Measurements from ENCODE around the gene ITPR3.
A peak's percentile ranks its signal among the peaks of the same experiment; 100 is the strongest.

ITPR3 gene

DNA sequence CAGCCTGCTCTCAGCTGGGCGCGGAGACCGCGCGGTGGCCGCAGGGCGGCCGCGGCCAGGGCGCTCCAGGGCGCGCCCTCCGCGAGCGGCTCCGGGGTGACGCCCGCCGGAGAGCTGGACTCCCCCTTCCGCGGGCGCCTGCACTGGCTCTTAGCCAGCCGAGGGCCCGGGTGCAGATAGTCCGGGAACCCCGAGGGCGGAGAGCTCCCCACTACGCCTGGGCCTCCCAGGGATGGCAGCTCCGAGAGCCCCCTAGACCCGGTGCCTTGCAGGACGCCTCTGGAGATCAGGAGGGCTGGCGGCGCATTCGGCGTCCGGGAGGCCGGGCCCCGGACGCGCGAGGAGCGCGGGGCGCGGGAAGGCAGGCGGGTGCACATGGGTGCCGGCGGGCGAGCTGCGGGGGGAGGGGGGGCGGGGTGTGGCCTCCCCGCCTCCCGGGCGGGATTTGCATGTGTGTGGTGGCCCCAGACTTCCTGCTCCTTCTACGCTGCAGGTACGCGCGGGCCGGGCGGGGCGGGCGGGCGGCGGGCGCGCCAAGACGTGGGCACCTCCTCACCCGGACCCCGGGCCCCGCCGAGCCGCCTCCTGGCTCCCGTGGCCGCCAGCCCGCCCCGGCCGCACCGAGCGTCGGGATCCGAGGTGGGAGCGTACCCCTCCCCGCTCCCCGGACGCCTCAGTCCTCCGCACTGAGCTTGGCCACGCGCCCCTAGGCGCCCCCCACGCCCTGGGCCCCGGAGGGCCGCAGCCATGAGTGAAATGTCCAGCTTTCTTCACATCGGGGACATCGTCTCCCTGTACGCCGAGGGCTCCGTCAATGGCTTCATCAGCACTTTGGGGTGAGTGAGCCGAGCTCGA, at the start of gene ITPR3:
Gene ITPR3, plus strand, starts transcription at position 467 of the 855 bp plus-strand sequence. Its CDS starts 281 bp downstream, at position 748.
- peak; percentile 86 for DNase-seq (ENCODE audit: low spot score)

DNA sequence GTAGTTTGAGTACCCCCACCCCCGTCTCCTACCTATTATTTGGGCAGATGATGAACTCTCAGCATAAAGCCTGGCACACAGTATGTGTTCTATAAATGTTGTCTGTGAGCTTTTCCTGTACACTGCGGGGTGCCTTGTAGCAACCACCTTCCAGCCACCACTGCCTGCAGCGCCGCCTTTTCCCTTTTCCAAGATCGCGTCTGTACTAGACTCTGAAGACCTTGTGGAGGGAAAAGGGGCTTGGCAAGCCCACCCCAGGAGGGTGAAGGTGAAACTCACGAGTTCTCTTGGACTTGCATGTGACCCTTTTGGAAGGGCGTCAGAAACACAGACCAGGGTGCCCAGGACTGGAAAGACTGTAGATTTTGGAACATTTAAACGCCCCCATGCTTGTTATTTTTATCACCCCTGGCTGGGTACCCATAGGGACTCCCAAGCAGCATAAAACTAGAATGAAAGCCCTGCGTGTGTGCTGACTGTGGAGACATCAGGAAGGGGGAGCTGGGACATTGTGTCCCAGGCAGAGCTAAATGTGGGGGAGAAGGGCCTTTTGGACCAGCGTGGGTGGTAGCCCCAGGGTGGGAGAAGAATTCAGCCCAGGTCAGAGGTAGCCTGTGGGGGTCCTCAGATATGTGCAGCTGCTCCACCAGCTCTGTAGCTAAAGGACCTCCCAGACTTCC, 49.3 kb upstream of the ITPR3 start:
- no peak for DNase-seq (ENCODE audit: low spot score)

DNA sequence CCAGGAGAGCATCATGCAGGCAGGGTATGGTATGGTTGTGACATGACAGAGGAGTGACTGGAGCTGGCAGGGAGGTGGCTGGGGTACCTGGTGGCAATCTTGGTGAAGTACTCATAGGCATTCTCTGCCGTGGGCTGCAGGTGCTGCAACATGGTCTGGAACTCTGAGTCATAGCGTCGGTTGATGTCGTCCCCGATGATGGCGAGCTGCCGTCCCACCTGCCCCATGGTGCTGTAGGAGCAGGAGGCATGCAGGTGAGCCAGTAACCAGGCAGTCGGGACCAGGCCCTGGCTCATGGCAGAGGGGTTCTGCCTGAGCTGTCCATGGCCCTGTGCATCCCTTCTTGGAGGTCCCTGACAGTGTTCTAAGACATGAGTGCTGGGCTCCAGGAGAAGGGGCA, 45.9 kb upstream of the ITPR3 start:
- no peak for DNase-seq (ENCODE audit: low spot score)

DNA sequence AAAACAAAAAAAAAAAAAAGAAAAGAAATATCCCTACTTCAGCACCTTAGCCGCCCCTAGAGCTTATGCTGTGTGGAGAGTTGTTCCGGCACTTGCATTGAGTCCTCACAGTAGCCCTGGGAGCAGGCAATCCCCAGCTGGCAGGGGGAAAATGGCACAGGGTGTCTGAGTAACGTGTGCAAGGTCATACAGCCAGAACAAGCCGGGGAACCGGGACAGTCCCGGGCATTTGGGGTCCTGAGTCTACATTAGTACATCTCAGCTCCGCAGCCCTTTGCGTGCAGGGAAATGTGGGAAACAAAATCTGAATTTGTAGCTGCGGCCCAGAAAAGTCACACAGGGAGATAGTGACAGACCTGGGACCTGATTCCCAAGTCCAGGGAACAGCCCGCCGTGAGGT, 44.5 kb upstream of the ITPR3 start:
- no peak for DNase-seq (ENCODE audit: low spot score)

DNA sequence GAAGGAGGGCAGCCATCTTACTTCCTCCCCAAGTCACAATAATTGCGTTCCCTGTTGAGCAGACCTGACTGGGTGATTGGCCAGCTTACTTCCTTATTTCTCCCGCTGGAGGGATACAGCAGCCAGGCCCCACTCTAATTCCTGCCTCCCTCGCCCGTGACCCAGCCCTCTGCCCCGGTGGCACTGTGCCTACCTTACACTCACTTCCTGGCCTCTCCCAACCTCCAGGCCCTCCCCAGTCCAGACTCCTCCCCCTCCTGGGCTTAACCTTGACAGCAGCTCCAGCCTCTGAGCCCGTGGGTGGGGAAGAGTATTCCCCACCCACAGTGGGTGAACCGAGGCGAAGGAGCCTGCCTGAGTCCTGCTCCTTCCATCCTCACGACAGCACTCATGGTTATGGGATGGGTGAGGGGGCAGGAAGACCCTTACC, 44.0 kb upstream of the ITPR3 start:
- peak; percentile 53 for DNase-seq (ENCODE audit: low spot score)

DNA sequence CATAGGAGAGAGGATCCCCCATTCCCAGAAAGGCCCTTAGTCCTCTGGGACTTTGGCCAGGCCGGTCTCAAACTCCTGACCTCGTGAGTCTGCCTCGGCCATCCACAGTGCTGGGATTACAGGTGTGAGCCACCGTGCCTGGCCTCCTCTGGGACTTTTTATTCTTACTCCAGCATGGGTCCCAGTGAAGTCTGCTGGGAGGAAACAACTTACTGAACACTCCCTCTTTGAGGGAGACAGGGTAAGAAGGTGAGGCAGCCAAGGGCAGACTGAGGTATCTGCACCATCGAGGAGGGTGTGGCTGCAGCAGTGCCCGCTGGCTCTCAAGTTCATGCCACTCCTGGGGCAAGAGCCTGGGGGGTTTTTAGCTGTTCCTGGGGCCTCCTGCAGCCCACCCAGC, 43.4 kb upstream of the ITPR3 start:
- DNase-seq (ENCODE audit: low spot score): no peak

DNA sequence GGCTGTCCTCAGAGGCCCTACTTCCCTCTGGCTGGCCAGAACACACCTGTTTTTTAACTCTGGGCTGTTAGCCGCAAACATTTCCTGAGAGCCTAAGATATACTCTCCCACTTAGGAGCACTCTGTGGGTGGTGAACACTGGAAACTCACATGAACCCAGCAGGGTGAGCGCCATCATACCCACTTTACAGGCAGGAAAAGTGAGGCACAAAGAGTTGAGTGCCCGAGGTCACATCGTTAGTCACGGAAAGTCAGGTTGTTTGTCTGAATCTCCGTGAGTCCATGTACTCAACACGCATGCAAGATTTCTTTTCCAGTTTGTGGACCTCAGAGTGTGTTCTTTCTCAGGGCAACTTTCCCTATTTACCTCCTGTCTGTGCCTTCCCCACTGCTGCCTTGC, 43.0 kb upstream of the ITPR3 start:
- DNase-seq (ENCODE audit: low spot score): peak; percentile 26

DNA sequence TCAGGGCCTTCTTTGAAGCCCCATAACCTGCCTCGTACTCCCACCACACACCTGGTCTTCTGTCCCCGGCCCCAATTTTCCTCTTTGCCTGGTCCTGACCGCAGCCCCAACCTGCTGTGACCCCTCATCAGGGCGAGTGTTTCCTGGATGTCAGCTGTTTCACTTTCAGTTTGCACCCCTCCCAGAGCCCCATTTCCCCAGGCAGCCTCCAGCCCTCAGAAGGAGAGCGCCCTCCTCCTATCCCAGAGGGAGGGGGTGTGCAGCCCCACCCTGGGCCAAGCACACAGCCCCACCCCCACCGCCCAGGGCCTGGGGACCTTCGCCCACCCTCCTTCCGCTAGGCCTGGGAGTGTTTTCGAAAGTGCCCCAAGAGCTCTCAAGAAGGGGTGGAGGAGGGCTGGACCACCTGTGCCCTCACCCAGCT, 42.5 kb upstream of the ITPR3 start:
- DNase-seq (ENCODE audit: low spot score): no peak

DNA sequence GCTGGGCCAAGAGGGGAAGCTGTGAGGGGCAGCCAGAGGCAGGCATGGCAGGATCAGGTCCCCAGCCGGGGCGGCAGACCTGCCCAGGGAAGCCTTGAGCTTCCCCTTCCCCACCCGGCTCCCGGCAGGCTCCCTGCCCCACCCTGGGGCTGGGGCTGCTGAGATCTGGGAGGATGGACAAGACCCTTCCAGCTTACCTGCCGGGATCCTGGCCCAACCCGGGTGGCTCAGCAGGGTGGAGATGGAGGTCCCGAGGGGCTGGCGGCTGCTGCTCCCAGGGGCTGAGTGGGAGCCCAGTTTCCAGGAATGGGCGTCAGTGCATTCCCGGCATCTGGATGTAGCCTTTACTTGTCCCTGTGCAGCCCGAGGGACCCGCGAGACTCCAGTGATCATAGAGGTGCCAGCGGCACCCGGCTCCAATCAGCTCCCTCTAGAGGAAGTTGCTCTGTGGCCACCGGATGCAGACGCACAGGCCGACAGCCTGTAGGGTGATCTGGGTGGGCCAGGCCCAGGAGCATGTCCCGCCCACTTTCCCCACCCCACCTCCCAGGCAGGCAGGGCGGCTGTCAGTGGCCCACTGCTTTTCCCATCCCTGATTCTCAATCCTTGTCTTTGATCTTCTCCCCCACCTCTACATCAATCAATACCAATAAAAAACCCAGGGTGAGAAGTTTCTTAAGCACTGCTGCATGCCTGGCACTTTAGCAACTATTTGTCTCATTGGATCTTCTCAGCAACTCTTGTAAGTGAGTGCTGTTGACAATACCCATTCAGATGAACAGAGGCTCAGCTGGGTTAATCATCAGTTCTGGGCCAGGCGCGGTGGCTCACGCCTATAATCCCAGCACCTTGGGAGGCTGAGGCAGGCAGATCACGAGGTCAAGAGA, 41.1 kb upstream of the ITPR3 start, which contains the start of gene BAK1:
Gene BAK1, minus strand, starts transcription at position 449 of the 887 bp plus-strand sequence. CDS start 2,672 bp downstream, outside the sequence.
- DNase-seq (ENCODE audit: low spot score): peak; percentile 96

DNA sequence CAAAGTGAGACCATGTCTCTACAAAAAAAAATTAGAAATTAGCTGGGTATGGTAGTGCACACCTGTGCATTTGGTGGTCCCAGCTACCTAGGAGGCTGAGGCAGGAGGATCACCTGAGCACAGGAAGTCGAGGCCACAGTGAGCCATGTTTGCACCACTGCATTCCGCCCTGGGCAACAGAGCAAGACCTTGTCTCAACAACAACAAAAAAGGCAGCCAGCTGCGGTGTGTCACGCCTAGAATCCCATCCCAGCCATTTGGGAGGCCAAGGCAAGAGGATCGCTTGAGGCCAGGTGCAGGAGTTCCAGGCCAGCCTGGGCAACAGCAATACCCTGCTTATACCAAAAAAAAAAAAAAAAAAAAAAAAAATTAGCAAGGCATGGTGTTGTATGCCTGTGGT, 39.9 kb upstream of the ITPR3 start:
- DNase-seq (ENCODE audit: low spot score): no peak

DNA sequence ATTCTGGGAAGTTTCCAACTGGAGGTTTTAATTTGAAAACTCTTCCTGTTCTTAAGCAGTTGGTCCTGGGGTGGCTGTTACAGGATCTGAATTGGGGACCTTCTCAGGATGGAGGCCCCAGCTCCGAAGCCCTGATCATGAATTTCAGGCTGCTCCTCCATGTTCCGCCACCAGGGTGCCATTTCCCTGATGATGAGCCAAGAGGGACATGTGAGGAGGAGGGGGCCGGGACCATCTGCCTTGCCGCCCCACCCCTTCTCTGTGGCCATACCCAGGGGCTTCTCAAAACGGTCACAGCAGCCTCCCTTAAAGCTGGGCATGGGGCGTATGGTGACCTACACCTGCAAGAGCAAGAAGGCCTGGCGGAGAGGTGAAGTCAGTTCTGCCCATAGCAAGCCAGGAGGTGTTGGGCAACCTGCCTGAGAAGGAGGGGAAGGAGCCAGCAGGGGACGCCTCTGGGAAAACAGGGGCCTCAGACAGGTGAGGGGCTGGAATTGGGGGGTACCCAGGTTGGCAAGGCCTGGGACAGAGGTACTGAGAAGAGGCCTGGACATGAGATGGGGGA, 37.4 kb upstream of the ITPR3 start:
- peak; percentile 32 for DNase-seq (ENCODE audit: low spot score)

DNA sequence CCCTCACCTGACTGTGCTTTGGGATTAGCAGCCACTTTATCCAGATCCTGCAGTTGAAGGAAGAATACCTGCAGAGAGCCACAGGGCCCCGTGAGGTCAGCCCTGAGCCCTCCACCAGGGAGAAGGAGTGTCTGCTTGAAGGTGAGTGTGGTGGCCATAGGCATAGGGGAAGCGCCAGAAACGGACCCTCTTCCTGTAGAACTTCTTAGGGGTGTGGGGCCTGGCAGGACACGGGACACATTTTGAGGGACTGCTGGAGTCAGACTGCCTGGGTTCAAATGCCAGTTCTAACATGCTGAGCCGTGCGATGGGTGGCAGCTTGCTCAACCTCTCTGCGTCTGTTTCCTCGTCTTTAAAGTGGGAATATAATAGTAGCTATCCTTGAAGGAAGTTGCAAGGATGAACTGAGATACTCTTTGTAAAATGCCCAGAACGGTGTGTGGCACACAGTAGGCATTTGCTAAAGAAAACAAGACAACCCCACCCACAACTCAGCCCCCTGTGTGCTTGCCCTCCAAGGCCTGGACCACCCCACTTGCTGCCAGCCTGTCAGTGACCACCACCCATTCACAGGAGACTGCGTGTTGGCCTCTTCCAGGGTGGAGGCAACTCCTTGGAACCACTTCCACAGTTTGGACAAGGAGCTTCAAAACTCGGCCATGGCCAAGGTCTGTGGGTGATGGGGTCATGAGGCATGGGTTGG, 36.3 kb upstream of the ITPR3 start:
- DNase-seq (ENCODE audit: low spot score): no peak

DNA sequence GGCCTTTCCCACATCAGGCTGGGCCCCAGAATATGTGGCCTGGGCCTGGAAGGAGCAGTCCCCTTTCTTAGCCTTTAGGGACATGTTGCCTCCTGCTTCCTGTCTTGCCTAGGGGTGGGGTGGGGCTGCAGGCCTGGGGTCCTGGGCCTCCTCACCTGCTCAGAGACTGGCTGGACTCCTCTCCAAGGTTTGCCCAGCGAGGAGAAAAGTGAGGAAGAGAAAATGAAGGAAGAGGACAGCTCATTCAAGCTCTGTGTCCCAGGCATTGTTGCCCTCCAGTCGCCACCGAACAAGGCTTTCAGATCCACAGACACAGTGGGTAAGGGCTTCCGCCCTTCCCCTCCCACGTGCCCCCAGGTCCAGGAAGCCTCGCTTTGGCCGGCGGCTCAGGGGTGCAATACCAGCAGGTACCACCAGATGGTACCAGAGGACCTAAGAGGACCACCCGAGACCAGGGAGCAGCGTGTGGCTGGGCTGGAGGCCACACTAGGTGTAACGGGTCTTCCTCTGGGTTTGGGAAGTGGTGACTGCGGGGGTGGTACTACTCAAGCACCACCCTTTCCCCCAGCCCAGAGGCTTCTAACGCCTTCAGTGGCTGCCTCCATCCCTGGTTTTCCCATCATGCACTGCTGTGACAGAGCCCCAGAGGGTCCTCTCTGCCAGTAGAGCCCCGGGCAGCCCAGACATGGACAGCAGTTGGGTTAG, 35.6 kb upstream of the ITPR3 start:
- peak; percentile 90 for DNase-seq (ENCODE audit: low spot score)

DNA sequence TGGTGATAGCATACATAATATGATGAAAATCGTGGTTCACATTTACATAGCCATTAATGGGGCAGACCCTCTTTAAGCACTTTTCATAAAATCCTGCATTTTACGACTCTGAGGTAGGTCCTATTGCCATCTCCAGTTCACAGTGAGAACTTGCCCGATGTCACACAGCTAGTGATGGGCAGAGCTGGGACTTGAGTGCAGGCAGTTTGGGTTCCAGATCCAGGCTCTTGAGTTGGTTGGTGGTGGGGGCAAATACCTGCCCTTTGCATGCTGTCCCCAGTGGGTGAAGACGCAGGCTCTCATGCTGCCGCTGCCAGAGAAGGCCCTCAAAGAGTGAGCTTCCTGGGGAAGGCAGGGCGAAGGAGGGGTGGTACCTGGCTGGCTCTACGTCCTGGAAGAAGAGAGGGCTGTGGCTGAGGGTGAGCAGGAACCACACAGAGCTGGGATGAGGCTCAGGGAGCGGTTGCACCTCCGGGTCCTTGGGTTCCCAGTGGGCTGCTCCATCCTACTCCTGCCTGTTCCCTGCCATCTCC, 34.9 kb upstream of the ITPR3 start:
- DNase-seq (ENCODE audit: low spot score): no peak

DNA sequence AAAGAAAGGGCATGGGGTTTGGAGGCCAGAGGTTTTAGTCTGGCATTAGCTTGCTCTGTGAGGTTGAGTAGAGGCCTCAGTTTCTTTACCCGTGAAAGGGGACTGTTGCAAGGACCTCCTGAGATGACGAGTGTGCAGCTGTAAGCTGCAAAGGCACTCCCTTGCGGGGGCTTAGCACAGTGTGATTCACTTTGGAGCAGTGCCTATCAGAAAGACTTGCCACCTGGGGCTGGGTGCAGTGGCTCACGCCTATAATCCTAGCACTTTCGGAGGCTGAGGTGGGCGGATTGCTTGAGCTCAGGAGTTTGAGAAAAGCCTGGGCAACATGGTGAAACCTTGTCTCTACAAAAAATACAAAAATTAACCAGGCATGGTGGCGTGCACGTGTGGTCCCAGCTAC, 33.6 kb upstream of the ITPR3 start:
- peak; percentile 43 for DNase-seq (ENCODE audit: low spot score)

DNA sequence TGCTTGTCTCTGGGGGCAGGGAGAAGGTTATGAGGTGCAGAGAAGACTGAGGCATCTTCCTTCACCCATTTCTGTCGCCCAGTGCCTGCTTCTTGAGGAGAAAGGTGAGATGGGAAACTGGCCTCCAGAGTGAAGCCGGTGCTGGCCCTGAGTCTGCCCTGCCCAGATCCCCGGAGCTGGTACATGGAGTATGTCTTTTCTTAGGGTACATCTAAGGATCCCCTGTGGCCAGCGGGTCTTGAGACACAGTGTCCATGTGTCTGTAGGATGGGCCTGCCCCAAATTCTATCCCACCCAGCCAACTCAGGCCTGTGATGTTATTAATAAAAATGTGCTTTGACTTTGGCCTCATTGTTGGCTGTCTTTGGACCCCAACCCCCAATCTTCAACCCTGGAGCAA, 32.2 kb upstream of the ITPR3 start:
- DNase-seq (ENCODE audit: low spot score): no peak

DNA sequence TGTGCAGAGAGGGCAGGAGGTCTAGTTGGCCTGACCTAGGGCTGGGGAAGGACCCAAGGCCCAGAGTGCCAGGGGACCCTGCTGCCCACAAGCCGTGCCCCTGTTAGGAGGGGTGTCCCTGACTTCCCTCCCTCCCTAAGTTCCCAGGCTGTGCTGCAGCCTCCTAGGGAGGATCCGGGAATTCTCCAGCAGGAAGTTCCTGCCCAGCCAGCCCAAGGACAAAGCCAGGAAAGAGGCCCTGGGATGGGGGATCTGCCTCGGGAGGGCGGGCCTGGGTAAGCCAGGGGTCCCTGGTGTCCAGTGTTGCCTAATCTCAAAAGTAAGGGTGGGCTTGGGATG, 31.8 kb upstream of the ITPR3 start:
- no peak for DNase-seq (ENCODE audit: low spot score)

DNA sequence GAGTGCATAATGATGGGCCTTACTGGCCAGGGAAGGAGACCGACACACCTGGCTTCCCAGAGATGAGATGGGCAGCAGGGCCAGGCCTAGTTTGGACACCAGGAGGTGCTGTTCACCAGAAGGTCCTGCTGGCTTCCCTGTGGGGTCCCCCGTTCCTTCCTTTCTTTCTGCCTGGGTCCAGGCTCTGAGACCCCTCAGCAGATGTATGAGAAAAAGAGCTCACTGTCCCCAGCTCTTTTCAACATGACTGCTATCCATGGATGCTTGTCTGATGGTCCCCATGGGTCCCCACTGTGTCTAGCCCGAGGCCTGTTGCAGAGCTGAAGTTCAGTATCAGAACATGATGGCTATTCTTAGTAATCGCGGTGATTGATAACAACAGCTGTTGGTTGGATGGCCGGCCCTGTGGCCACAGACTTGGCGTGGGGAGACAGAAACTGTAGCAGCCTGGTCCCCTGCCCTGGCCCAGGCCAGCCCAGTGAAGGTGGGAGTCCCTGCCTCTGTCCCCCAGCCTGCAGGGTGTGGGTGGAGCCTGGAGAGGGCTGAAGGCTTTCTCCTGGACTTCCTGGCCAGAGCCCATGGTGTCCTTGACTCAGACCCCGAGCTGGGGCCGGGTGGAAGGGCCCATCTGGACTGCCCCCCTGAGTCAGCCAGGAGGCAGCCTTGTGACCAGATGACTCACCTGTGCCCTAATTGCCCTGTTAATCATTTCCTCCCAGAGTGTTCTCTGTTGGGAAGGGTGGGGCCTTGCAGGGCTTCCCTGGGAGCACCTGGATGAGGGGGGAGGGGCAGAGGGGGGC, 31.2 kb upstream of the ITPR3 start:
- peak; percentile 99 for DNase-seq (ENCODE audit: low spot score)

DNA sequence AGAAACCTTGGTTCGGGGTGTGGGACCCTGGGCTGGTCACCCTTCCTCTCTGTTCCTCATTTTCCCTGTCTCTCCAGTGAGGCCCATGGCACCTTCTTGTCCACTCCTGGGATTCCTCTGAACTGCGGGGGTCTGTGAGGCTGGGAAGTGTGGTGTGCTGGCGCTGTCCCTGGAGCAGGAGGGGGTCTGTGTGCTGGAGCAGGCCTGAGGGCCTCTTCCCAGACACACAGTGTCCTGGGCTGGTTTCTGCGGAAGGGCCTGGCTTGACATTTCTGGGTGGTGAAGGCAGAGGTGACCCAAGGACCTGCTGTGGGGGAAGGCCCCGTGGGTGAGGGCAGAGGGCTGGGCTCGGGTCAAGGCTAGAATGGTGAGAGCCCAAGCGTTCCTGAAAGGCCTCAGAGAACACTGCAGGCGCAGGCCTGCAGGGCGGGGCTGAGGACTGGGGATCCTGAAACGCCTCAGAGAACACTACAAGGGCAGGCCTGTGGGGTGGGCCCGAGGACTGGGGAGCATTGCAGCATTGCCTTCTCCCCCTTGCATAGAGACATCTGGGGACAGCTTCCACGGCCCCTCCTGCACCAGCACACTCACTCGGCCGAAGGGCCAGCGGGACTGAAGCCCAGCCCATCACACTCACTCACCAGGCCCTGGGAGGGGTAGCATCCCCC, 30.5 kb upstream of the ITPR3 start:
- peak; percentile 80 for DNase-seq (ENCODE audit: low spot score)
